SK-N-SH (cell line): ENCODE results near the gene HECW1. TPM values are rescaled to one million over a fixed set of nuclear protein-coding genes. Genes with fewer than 3 reads are reported as not detected.

Experiments used
- CTCF ChIA-PET: fragments of 300-600, 350-600 bp; formaldehyde crosslinking; extraction: SDS; loops from one replicate; lab custom pipeline; 2021; lab: Yijun Ruan, JAX
- POLR2A ChIA-PET: fragments of 350-600 bp; sonication (Branson Sonifier 250); formaldehyde crosslinking; extraction: SDS; loops from one replicate; lab custom pipeline; 2020; ENCODE audit warnings: antibody characterized with exemption, inconsistent platforms; lab: Yijun Ruan, JAX
- DNase-seq: peaks from one replicate; pipeline ENCODE4 v3.0.0; 2012
- H2AFZ ChIP-seq: fragments of 200-600 bp; sonication (generic); 2 replicates; pipeline ENCODE4 v1.8.1; 2016; ENCODE audit warnings: antibody characterized with exemption, mild to moderate bottlenecking, low read depth
- H3F3A ChIP-seq: fragments of 200-600 bp; sonication (generic); replicated peaks from 2 replicates; pipeline ENCODE3; 2016; ENCODE audit warnings: antibody characterized with exemption, mild to moderate bottlenecking; ENCODE audit not compliant: insufficient read depth
- H3K27ac ChIP-seq, 2 experiments: fragments of 200-500 bp in 1 of 2; fragments of 200-600 bp in 1 of 2; sonication (Bioruptor generic) in 1 of 2; sonication (generic), shearing (Covaris generic) in 1 of 2; 2 replicates each; pipeline versions ENCODE4 v1.5.1 to v1.6.1; 2014 to 2016; ENCODE audit warnings: low read depth in 2 of 2, inconsistent platforms in 1 of 2, low read length in 1 of 2, mild to moderate bottlenecking in 1 of 2, mixed read lengths in 1 of 2
- H3K27me3 ChIP-seq: fragments of 200-600 bp; sonication (generic), shearing (Covaris generic); 2 replicates; pipeline ENCODE4 v1.6.1; 2016; ENCODE audit warnings: mixed run types; ENCODE audit not compliant: insufficient read depth
- H3K36me3 ChIP-seq, 2 experiments: fragments of 200-500 bp in 1 of 2; fragments of 200-600 bp in 1 of 2; sonication (Bioruptor generic) in 1 of 2; sonication (generic) in 1 of 2; replicated peaks in 1 of 2; 2 replicates each; pipeline versions ENCODE3 to v1.5.1; 2014 to 2016; ENCODE audit warnings: low read length in 1 of 2, mild to moderate bottlenecking in 1 of 2; ENCODE audit not compliant: insufficient read depth in 2 of 2, control insufficient read depth in 1 of 2
- H3K4me1 ChIP-seq, 2 experiments: fragments of 200-500 bp in 1 of 2; fragments of 200-600 bp in 1 of 2; sonication (Bioruptor generic) in 1 of 2; sonication (generic), shearing (Covaris generic) in 1 of 2; 2 replicates each; pipeline versions ENCODE4 v1.5.1 to v1.6.1; 2014 to 2016; ENCODE audit warnings: low read depth in 1 of 2, low read length in 1 of 2, mixed run types in 1 of 2; ENCODE audit not compliant: insufficient read depth in 2 of 2, control insufficient read depth in 1 of 2
- H3K4me2 ChIP-seq: fragments of 200-600 bp; sonication (generic), shearing (Covaris generic); 2 replicates; pipeline ENCODE4 v1.6.1; 2017; ENCODE audit warnings: mixed run types
- H3K4me3 ChIP-seq, 2 experiments: fragments of 200-500 bp in 1 of 2; fragments of 200-600 bp in 1 of 2; sonication (Bioruptor generic) in 1 of 2; sonication (generic), shearing (Covaris generic) in 1 of 2; 2 replicates each; pipeline versions ENCODE4 v1.5.1 to v1.8.1; 2014 to 2016; ENCODE audit warnings: low read depth in 2 of 2, inconsistent platforms in 1 of 2, low read length in 1 of 2, mild to moderate bottlenecking in 1 of 2, mixed read lengths in 1 of 2, moderate library complexity in 1 of 2
- H3K79me2 ChIP-seq: fragments of 200-600 bp; sonication (generic); 2 replicates; pipeline ENCODE4 v1.8.1; 2017; ENCODE audit warnings: mild to moderate bottlenecking; ENCODE audit not compliant: insufficient read depth
- H3K9ac ChIP-seq: fragments of 200-600 bp; sonication (generic); 2 replicates; pipeline ENCODE4 v1.6.1; 2017; ENCODE audit warnings: mixed run types
- H3K9me2 ChIP-seq: fragments of 200-600 bp; sonication (generic); 2 replicates; pipeline ENCODE4 v1.6.1; 2017; ENCODE audit warnings: mixed run types
- H3K9me3 ChIP-seq: fragments of 200-600 bp; sonication (generic); 2 replicates; pipeline ENCODE4 v1.6.1; 2017; ENCODE audit warnings: mixed run types, mild to moderate bottlenecking, moderate library complexity
- H4K20me1 ChIP-seq: fragments of 200-600 bp; sonication (generic); 2 replicates; pipeline ENCODE4 v1.6.1; 2017; ENCODE audit warnings: mild to moderate bottlenecking, mixed run types; ENCODE audit not compliant: insufficient read depth
- CHD2 ChIP-seq: fragments of 150-350 bp; IDR thresholded peaks from 2 replicates; pipeline ENCODE4 v1.6.1; 2018; ENCODE audit warnings: low read length; ENCODE audit not compliant: partially characterized antibody
- CTCF ChIP-seq: fragments of 200-600 bp; sonication (generic); IDR thresholded peaks from 2 replicates; pipeline ENCODE4 v1.6.1; 2017; ENCODE audit warnings: antibody characterized with exemption, mild to moderate bottlenecking, moderate library complexity
- EZH2phosphoT487 ChIP-seq: fragments of 200-600 bp; sonication (generic); IDR thresholded peaks from 2 replicates; pipeline ENCODE4 v1.6.1; 2017; ENCODE audit warnings: low read depth, mixed run types, mild to moderate bottlenecking, antibody characterized with exemption, moderate library complexity, borderline replicate concordance
- FOSL2 ChIP-seq: IDR thresholded peaks from 2 replicates; pipeline ENCODE4 v1.4.0; 2012; ENCODE audit warnings: low read depth, mild to moderate bottlenecking, moderate library complexity, borderline replicate concordance
- FOXJ3 ChIP-seq: sonication (generic); formaldehyde crosslinking; IDR thresholded peaks from 2 replicates; pipeline ENCODE4 v1.5.1; 2020; ENCODE audit warnings: mild to moderate bottlenecking, missing genetic modification reagents
- GATA2 ChIP-seq: sonication (generic); formaldehyde crosslinking; IDR thresholded peaks from 2 replicates; pipeline ENCODE4 v1.5.0; 2020; ENCODE audit warnings: mild to moderate bottlenecking, missing genetic modification reagents
- MXI1 ChIP-seq: IDR thresholded peaks from 2 replicates; pipeline ENCODE4 v1.6.1; 2012; ENCODE audit warnings: mild to moderate bottlenecking, low read depth, low read length, improper control_type of control experiment
- NRF1 ChIP-seq: IDR thresholded peaks from 2 replicates; pipeline ENCODE4 v1.6.1; 2012; ENCODE audit warnings: low read depth, mild to moderate bottlenecking, low read length
- PBX3 ChIP-seq: IDR thresholded peaks from 2 replicates; pipeline ENCODE4; 2012
- RCOR1 ChIP-seq: fragments of 150-350 bp; IDR thresholded peaks from 2 replicates; pipeline ENCODE4 v1.6.1; 2017; ENCODE audit warnings: antibody characterized with exemption, low read length
- SIN3A ChIP-seq: IDR thresholded peaks from 2 replicates; pipeline ENCODE4 v1.6.1; 2012; ENCODE audit warnings: low read depth, mild to moderate bottlenecking, low read length, moderate library complexity, borderline replicate concordance
- SMC3 ChIP-seq: IDR thresholded peaks from 2 replicates; pipeline ENCODE4 v1.6.1; 2012; ENCODE audit warnings: low read depth, low read length, improper control_type of control experiment
- TCF12 ChIP-seq: IDR thresholded peaks from 2 replicates; pipeline ENCODE4 v1.4.0; 2012
- USF2 ChIP-seq: fragments of 150-350 bp; IDR thresholded peaks from 2 replicates; pipeline ENCODE4 v1.6.1; 2017; ENCODE audit warnings: antibody characterized with exemption, low read length, low read depth, borderline replicate concordance
- YY1 ChIP-seq: IDR thresholded peaks from 2 replicates; pipeline ENCODE4 v1.4.0; 2012; ENCODE audit warnings: low read depth, mild to moderate bottlenecking
- ZBTB33 ChIP-seq: IDR thresholded peaks from 2 replicates; pipeline ENCODE4 v1.4.0; 2012; ENCODE audit warnings: low read depth, borderline replicate concordance
- WGBS: methylation state at CpG from one replicate; pipeline ENCODE4 v1.1.6; 2017; ENCODE audit warnings: low lambda C conversion rate; 5-methylcytosine and 5-hydroxymethylcytosine counted together
- polyA plus RNA-seq, 3 experiments: library from polyadenylated mRNA; depleted of rRNA; stranded (reverse); fragments of >200 nt; gene quantifications; 2 replicates each; pipeline ENCODE4 v1.2.3, GENCODE V29; 2012

HECW1 gene
- polyA plus RNA-seq, 1 of the 3 experiments (the other 2 are of a cell fraction), result not detected

GRCh38 chr7:43492896-43493295 is 380.4 kb downstream of the HECW1 start:
- Histone ChIP-seq H3K27ac (no peak overlapping the region), H3K27me3 (peaks cover 71% of the 10 kb centered on the region), H3K36me3 (no peaks in the 10 kb centered on the region), H3K4me1 (peaks cover 0 to 8% of the 10 kb centered on the region in 2 experiments; a peak in 1 of 4 replicates), H3K4me2 (no peak overlapping the region), H3K9ac (no peak overlapping the region), H3K9me2 (no peaks in the 10 kb centered on the region), H3F3A (no peaks in the 10 kb centered on the region), H4K20me1 (no peaks in the 10 kb centered on the region), H3K4me3 (no peak overlapping the region), H3K79me2 (no peaks in the 10 kb centered on the region), H3K9me3 (no peaks in the 10 kb centered on the region)
- POLR2A ChIA-PET, result no interaction called here
- no peak for DNase-seq
- CTCF ChIA-PET, result interaction anchor here (0.9 to 1.2 kb wide), 2 partner anchors 12 to 232 kb away, joined by 4 to 5 read pairs; no protein-coding TSS in a partner anchor
- WGBS, result 52% methylated on average over 5 of the region's 5 CpGs
- TF ChIP-seq RCOR1 (no peak), CTCF (no peak), CHD2 (no peak), MXI1 (no peak), USF2 (no peak), TCF12 (no peak), FOXJ3 (CRISPR knock-in tag) (no peak)
- TF ChIP-seq, all 33 proteins: peak for 0
- no peak overlapping the region for H2AFZ ChIP-seq

- WGBS, result 73% methylated on average over 4 of the region's 4 CpGs
- no peaks in the 10 kb centered on the region for H3K4me1 ChIP-seq
- H3K9me3 ChIP-seq, result no peaks in the 10 kb centered on the region
- no peaks in the 10 kb centered on the region for H3F3A ChIP-seq
- no peaks in the 10 kb centered on the region for H3K36me3 ChIP-seq
- DNase-seq, result no peak
- no peak overlapping the region for H3K9ac ChIP-seq
- no peaks in the 10 kb centered on the region for H4K20me1 ChIP-seq
- ChIA-PET CTCF (interaction anchor here (1.3 to 1.4 kb wide), 2 partner anchors 12 to 87 kb away, joined by 3 read pairs; partner anchors contain the start of gene STK17A), POLR2A (no interaction called here)
- H3K79me2 ChIP-seq, result no peaks in the 10 kb centered on the region
- H3K27ac ChIP-seq, result no peak overlapping the region
- H3K27me3 ChIP-seq, result peaks cover 72% of the 10 kb centered on the region
- no peak overlapping the region for H3K4me2 ChIP-seq
- no peak overlapping the region for H3K4me3 ChIP-seq
- H3K9me2 ChIP-seq, result no peaks in the 10 kb centered on the region
- TF ChIP-seq GATA2 (CRISPR knock-in tag), result no peak
- TF ChIP-seq RCOR1, result no peak
- no peak for TF ChIP-seq CTCF
- TF ChIP-seq EZH2phosphoT487, result no peak
- no peak for TF ChIP-seq SIN3A
- TF ChIP-seq NRF1, result no peak
- no peak for TF ChIP-seq FOSL2
- no peak for TF ChIP-seq YY1
- TF ChIP-seq SMC3, result no peak
- no peak for TF ChIP-seq PBX3
- no peak for TF ChIP-seq FOXJ3 (CRISPR knock-in tag)
- no peak for TF ChIP-seq ZBTB33
- no peak overlapping the region for H2AFZ ChIP-seq
Observed at GRCh38 chr7:43495572-43495971, 383.1 kb downstream of the HECW1 start.
